GM12873 (cell line): Measurements from ENCODE around the gene CNPY4.

Experiments used
- CTCF ChIP-seq: IDR thresholded peaks from 2 replicates; pipeline ENCODE4 v1.5.1; 2012; ENCODE audit warnings: low read depth, mild to moderate bottlenecking, moderate library complexity, low read length, control low read depth; ENCODE audit not compliant: insufficient read depth; ENCODE audit errors: missing control alignments

CNPY4 gene

GRCh38 chr7:100111914-100112313 is 7.5 kb upstream of the CNPY4 start:
- TF ChIP-seq CTCF, result no peak

GRCh38 chr7:100115026-100115425 is 4.4 kb upstream of the CNPY4 start:
- TF ChIP-seq CTCF, result no peak

GRCh38 chr7:100118388-100119071 is 904 bp upstream of the CNPY4 start:
- no peak for TF ChIP-seq CTCF

- no peak for TF ChIP-seq CTCF
Observed at GRCh38 chr7:100119970-100120732, 717 bp downstream of the CNPY4 start.

- TF ChIP-seq CTCF, result no peak
Observed at GRCh38 chr7:100120733-100121036, 1.3 kb downstream of the CNPY4 start.

- TF ChIP-seq CTCF, result no peak
Observed at GRCh38 chr7:100122067-100122466, 2.6 kb downstream of the CNPY4 start.

- no peak for TF ChIP-seq CTCF
Observed at GRCh38 chr7:100122568-100122967, 3.1 kb downstream of the CNPY4 start.
